ENCODE measurements around the gene CCDC91. TPM values are rescaled to one million over a fixed set of nuclear protein-coding genes. Genes with fewer than 3 reads are reported as not detected.
"Not testable (repeated sequence)": the region's sequence is repeated elsewhere in the genome, so short reads cannot be mapped to it uniquely, and the experiment has no call there.

The CCDC91 gene
- total RNA-seq, 1 donor from 2014 or later = 10.0 TPM

DNA sequence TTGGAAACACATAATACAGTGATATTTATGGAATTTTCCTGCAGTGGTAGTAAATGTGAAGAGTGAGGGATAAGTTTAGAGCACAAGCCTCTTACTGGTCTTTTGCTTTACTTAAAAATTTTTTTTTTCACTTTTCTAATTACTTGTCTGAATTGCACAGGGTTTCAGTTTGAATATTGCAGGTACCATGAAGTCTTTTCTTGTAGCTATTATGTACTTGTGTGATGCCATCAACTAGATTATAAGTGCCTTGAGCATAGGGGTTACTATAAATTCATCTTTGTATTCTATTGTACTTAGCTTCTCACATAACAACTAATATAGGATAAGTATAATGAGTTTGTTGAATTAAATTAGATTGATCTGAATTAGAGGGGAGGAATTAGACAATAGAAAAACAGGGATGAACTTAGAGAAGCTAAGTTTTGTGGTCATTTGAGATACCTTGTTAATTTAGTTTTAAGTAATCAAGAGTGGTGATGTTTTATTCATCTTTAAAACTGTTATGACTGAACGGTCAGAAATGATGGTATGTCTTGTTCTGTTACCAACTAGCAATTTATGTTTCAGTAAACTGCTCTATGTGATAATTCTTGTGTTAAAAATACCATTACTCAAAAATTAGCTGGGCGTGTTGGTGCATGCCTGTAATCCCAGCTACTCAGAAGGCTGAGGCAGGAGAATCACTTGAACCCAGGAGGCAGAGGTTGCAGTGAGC, 42.1 kb downstream of the CCDC91 start:
- DNase-seq (ENCODE audit: low read depth, low spot score) = no peak

DNA sequence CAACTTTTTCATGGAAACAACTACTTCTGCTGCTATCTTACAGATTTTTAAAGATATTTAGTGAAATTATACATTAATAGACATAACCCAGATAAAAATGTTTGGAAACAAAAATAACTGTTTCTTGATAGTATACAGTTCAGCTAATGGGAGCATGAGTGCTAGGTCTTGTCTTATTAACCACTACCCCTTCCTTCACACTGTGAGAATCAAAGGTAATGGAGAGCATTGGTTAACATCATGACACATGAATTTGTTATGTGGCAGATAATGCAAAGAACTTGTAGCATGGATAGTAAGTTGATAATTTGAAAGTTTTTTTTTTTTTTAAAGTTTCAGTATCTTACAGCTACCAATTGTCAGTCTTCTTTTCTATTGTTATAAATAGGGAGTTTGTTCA, 44.2 kb downstream of the CCDC91 start:
- DNase-seq (ENCODE audit: low read depth, low spot score) = no peak

DNA sequence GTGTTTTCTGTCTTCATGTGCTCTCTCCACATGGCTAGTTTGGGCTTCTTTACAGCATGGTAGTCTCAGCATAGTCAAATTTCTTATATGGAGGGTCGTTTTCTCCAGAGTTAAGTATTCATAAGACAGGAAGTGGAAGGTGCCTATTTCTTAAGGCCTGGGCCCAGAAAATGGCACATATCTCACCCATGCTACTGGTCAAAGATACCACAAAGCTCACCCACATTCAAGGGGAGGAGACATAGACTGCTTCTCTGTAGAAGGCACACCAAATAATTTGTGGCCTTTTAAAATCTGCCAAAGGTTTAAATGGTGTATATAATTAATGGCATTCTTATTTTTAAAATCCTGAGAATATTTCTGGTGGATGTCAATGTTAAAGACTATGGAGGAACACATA, 44.8 kb downstream of the CCDC91 start:
- no peak for DNase-seq (ENCODE audit: low read depth, low spot score)

DNA sequence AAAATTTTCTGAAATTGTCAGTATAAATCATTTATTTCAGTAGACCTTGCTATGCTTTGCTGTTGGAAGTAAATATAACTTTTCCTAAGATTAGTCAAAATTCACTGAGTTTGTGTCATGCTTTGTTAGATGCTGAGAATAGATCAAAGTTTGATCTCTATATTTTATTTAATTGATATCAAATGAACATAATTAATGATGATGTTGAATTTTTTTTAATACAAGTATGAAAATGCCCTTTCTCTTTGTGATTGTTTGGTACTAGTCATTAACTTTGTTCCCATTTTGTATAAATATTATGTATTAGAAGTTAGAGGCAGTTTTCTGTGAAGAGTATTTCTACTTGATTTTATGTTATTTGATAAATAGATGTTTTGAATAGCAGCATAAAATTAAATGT, 45.7 kb downstream of the CCDC91 start:
- DNase-seq (ENCODE audit: low read depth, low spot score) = no peak

DNA sequence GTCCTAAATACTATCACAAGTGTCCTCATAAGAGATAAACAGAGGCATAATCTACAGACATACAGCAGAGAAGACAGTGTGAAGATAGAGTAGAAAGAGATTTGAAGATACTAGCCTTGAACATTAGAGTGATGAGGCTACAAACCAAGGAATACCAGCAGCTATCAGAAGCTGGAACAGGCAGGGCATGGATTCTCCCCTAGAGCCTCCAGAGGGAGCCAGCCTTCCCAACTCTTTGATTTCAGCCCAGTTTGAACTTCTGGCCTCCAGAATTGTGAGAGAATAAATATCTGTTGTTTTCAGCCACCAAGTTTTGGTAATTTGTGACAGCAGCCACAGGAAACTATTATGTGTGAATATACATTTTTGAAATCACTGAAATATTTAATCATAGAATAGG, 47.2 kb downstream of the CCDC91 start:
- DNase-seq (ENCODE audit: low read depth, low spot score) = no peak

DNA sequence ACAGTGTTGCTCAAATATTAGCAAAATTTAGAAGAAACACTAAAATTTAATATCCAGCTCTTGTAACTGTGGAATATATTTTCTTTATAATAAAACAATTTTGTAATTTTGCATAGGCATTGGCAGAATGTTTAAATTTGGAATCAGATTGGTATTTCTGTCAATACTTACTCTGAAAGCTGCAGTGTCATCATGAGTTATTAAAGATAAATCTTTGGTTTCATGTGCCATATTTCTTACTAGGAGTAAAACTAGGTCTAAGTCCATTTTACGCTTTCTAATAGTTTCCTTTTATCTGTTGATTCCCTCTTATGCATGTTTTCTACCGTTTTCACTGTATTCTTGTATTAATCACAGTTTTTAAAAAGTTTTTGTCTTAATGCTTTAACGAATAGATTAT, 49.7 kb downstream of the CCDC91 start:
- no peak for DNase-seq (ENCODE audit: low read depth, low spot score)

DNA sequence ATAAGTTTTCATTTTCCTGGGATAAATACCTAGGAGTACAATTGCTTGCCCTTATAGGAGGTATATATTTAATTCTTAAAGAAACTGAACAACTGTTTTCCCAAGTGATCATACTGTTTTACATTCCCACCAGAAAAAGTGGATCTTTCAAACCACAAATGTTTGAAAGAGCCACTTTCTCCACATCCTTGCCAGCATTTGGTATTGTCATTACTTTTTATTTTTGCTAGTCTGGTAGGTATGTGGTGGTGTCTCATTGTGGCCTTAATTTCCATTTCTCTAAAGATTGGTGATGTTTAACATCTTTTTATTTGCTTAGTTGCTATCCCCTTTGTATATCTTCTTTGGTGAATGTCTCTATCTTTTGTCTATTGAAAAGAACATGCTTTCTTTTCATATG, 50.6 kb downstream of the CCDC91 start:
- no peak for DNase-seq (ENCODE audit: low read depth, low spot score)

DNA sequence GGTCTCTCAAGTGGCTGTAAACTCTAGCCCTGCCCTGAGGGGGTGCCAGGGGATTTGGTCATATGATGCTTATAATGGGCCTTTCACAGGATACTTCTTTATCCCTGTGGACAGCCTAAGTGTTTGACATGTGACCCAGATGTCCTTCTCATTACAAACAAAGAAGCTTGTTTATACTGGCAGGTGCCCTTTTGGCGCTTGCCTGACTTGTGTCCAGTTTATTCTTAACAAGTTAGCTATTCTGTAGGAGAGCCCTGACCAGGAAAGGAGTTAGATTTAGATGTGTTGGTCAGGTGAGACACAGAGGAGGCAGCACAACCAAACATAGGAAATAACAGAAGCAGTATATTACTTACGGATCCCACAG, 51.9 kb downstream of the CCDC91 start:
- DNase-seq (ENCODE audit: low read depth, low spot score) = no peak

DNA sequence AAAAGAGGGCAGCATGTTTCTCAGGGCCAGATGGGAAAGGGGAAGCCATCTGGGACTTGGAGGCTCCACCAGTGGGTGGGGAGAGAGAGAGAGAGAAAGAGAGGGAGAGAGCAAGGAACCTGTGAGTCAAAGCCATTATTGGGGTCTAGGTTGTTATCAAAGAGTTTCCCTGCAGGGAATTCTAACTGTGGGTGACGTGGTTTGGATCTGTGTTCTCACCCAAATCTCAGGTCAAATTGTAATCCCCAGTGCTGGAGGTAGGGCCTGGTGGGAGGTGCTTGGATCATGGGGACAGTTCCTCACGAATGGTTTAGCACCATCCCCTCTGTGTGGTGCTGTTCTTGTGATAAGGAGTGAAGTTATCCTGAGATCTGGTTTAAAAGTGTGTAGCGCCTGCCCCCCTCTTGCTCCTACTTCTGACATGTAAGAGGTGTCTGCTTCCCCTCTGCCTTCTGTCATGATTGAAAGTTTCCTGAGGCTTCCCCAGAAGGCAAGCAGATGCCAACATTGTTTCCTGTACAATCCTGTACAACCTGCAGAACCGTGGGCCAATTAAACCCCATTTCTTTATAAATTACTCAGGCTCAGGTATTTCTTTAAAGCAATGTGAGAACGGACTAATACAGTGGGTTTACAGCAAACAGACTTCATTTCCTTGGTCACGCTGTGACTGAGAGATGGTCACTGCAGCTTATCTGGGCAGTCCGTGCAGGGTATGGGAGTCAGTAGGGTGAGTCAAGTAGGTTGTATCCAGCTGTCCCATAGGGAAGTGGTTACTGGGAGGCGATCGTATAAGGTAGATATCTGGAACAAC, 52.4 kb downstream of the CCDC91 start:
- DNase-seq (ENCODE audit: low read depth, low spot score) = no peak

DNA sequence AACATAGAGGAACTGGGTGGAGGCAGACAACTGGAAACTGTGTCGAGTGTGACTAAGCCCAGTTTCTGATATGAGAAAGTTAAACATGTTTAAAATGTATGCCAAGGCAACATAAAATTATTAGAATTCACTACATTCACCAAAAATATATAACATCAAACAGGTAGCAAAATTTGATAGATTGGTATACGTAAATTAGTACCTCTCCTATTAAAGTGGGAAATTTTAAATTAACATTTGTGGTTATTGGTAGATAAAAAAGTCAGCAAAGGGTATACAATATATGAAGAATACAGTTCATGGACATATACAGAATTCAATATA, 53.0 kb downstream of the CCDC91 start:
- no peak for DNase-seq (ENCODE audit: low read depth, low spot score)

DNA sequence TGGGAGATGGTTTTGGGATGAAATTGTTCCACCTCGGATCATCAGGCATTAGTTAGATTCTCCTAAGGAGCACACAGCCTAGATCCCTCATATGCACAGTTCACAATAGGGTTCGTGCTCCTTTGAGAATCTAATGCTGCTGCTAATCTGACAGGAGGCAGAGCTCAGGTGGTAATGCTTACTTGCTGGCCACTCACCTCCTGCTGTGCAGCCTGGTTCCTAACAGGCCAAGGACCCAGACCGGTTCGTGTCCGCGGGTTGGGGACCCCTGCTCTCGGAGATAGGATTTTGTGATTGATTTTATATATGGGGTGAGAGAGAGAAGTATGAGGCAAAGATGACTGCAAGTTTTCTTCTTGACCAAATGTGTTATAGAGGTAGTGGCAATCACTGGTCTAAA, 57.5 kb downstream of the CCDC91 start:
- no peak for DNase-seq (ENCODE audit: low read depth, low spot score)

DNA sequence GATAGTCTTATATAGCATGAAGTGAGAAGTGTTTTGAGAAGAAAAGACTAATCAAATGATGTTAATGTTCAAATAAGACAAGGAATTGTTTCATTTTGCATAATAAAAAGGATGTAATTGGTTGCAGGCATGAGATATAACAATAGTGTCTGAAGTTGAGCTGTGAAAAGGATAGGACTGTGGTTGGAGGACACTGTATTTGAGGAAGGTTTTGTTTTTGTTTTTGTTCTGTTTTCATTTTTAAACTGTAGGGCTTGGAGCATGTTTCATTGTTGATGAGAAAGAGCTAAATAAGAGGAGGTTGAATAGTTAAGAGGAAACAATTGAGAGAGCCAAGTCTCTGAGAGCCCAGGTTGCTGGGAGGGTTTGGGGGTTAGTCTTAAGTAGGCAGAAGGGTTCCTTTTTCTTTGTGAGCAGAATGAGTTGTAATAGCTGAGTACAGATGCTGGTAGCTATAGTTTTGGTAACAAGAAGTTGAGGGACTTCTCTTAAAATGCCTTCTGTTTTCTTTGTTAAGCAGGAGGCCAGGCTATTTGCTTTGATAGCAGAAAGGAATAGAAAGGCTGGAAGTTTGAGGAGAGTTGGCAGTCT, 58.4 kb downstream of the CCDC91 start:
- DNase-seq (ENCODE audit: low read depth, low spot score) = no peak

DNA sequence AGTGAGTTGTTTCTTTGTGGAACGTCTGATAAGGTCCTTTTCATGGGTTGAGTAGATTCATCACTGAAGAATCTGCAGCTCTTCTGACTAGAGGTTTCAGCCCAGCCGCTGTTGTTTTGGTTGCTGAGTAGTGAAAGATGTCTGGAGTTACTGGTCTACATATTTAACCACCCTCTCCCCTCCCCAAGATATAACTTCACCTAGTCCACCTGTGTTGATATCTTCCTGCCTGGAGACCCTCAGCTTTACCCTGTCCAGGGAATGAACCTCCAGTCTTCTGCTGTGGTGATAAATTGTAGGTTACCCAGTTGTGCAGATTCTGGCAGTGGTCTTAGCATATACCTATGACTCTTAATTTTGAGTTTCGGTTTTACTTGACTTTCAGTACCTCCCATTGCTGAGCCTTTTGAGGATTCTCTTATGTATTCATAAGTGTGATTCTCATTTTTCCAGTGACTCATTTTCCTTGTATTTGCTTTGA, 62.9 kb downstream of the CCDC91 start:
- DNase-seq (ENCODE audit: low read depth, low spot score) = no peak

DNA sequence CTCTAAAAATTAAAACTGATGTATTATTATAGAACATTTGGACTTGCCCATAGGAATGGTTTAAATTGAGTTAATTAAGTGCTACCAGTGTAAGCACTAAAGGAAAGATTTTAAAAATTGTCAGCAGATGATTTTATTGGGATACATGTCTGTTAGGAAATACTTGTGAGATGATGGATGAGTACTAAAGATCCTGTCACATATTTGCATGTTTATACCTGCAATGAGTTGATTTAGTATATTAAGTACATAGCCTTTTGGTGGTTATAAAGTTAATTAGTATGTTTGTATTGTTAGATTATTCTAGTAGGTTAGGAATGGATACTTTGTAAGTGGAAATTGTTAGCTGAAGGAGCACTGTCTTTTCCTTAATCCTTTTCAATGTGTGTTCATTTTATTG, 67.2 kb downstream of the CCDC91 start:
- DNase-seq (ENCODE audit: low read depth, low spot score) = no peak

DNA sequence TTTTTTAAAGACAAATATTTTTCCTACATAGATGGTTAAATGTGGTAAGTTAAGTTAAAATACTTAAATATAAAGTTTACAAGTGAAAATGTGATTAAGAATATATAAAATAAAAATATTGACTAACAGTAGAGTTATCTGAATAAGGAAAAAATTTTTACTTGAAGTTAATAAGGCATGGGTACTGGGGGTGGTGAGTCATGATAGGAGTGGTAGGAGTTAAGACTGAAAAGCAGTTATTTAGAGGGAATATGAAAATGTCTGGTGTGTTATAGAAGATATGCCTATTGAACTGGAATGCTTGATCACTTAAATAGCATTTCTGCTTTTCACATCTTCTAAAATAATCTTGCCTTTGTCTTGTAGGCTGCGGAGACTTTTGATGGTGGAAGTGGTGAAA, 68.7 kb downstream of the CCDC91 start:
- no peak for DNase-seq (ENCODE audit: low read depth, low spot score)

DNA sequence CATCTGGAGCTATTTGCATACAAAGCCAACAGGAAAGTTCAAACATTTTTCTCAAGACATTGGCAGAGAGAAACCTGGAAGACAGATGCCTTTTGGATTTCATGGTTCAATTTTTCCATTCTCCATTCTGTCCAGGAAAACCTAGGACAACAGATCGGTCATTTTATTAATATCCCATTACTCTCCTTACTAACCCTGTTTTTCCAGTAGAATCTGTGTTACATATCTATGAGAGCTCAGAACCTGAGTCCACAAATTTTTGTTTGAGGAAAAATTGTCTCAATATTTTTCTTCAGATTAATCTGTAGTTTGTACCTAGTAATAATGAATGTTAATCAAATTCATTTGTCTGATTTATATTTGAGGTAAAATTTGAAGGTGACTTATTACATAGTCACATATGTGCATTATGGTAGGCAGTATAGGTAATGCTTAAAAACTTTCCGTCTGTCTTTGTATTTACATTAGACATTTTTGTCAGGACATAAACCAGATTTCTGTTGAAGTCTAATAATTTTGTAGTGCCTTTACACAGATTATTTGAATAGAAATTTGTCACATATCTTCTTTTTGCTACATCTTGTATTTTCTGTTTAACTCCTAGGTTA, 75.3 kb downstream of the CCDC91 start:
- no peak for DNase-seq (ENCODE audit: low read depth, low spot score)

DNA sequence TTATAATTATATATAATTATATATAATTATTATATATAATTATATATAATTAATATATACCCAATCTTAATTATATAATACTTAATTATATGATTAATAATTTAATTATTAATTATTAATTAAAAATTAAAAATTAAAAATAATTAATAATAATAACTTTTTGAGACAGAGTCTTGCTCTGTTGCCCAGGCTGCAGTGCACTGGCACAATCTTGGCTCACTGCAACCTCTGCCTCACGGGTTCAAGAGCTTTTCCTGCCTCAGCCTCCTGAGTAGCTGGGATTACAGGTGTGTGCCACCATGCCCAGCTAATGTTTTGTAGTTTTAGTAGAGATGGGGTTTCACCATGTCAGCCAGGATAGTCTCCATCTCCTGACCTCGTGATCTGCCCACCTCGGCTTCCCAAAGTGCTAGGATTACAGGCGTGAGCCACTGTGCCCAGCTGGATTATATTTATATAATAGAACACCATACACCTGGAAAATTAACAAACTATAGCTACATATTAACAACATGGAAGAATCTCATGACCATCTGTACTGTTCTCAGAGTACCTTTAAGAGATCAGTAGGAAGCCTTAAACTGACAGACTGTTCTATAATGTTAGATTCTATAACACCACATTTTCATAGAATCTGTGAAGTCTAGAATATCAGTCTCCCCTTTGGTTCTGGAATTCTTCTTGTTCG, 77.8 kb downstream of the CCDC91 start:
- DNase-seq (ENCODE audit: low read depth, low spot score) = not testable (repeated sequence)

DNA sequence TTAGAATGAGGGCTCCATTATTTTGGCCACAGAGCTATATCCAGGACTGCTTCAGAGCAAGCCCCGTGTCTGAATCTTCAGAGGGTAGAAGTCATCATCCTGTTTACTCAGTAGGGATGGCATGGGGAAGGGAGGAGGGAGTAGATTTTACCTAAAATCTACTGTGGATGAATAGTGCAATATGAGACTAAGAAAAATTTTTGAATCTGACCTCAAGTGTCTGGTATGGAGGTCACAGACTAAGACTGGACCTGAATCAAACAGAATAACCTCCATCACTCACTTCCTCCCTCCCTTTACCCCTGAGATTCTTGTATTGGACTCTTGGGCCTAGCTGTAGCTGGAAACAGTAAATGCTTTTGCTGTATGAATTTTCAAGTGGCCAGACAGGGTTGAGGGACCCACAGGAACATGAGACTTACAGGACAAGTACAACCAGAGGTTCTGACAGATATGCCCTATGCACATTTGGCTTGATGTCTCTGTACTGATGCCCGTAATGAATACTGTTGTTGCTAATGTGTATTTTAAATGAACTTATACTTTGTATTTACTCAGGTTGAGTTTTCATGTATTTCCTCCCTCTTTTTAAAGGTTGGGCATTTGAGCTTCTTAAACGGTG, 78.5 kb downstream of the CCDC91 start:
- no peak for DNase-seq (ENCODE audit: low read depth, low spot score)

DNA sequence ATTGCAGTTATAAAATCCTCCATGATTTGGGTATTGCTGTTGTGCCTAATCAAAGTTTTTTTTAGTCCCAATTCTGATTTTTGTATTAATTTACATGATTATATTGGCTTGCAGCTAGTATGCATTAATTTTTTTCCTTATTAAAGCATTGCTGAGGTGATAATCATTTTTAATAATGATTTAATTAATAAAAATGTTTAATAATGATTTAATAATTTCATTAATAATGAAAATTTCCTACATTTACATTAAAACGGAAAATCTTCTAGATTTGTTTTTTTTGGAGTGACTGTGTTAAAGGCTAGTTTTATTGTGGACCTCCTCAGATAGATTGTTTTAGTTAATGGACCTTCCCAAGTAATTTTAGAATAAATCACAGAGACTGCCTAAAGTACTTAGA, 79.6 kb downstream of the CCDC91 start:
- no peak for DNase-seq (ENCODE audit: low read depth, low spot score)

DNA sequence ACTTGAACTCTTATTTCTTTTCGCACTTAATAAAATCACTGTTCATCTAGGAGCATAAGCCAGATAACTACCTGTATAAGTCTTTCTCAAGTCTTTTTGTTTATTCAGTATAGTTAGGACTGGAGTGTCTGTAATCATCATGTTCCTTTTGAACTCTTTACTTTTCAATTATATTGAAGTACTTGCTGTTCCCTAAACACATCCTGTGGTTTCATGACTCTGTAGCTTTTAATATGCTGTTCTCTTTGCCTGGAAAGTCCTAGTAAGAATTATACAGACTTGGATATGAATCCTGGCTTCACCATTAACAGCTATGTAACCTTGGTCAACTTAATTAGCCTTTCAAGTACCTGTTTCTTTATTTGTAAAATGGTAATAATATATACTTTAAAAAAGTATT, 88.2 kb downstream of the CCDC91 start:
- DNase-seq (ENCODE audit: low read depth, low spot score) = no peak

DNA sequence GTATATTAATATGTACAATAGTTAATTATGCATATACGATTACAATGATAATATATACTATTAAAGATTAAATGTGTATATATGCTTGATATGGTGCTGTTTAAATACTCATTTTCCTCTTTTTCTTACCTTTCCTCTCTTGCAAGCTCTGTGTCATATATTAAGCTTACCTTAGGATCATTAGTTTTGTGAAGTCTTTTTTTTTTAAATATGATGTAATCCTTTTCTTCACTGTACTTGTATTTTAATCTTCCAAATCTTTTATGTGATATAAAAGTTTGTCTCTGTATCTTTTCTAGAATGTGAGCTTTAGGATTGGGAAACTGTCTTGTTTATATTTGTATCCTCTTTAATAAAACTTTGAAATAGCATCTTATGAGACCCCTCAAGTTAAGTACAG, 88.7 kb downstream of the CCDC91 start:
- DNase-seq (ENCODE audit: low read depth, low spot score) = no peak
